ENCODE measurements around the gene HERC2.

The HERC2 gene

GRCh38 chr15:28094732-28095521 lies 227.1 kb downstream of the HERC2 start:
- no peak overlapping the region for H3K4me3 ChIP-seq (ENCODE audit: low read length)
- no peak overlapping the region for H2BK120ac ChIP-seq (ENCODE audit: low read depth, low read length)
- no peak overlapping the region for H2BK5ac ChIP-seq (ENCODE audit: low read length)
- H3K4ac ChIP-seq (ENCODE audit: low read depth, low read length): no peak overlapping the region
- H3K56ac ChIP-seq (ENCODE audit: low read length): peak overlapping the region; percentile 71
- H3K27me3 ChIP-seq (ENCODE audit: insufficient read depth, low read length, poor library complexity): peaks cover 24% of the 10 kb centered on the region
- H4K5ac ChIP-seq (ENCODE audit: low read length): no peak overlapping the region
- DNase-seq: peak; percentile 56
- peak overlapping the region; percentile 74 for H3K4me2 ChIP-seq (ENCODE audit: low read length)
- no peak overlapping the region for H4K8ac ChIP-seq (ENCODE audit: low read depth, low read length)
- H3K79me2 ChIP-seq (ENCODE audit: control insufficient read depth, insufficient read depth, low read length): no peaks in the 10 kb centered on the region
- H3K18ac ChIP-seq (ENCODE audit: low read length): no peak overlapping the region
- no peak overlapping the region for H2AK5ac ChIP-seq (ENCODE audit: low read length)
- no peak overlapping the region for H2BK15ac ChIP-seq (replicated peaks; ENCODE audit: low read depth)
- H3K23ac ChIP-seq (ENCODE audit: low read length): no peak overlapping the region
- WGBS (ENCODE audit: extremely low coverage, insufficient coverage, low lambda C conversion rate): no CpG with 5 or more reads among the region's 76 CpGs
- H3K36me3 ChIP-seq (ENCODE audit: control insufficient read depth, insufficient read depth, low read length): no peaks in the 10 kb centered on the region
- H3K9ac ChIP-seq (ENCODE audit: low read length): peak overlapping the region; percentile 20
- no peak overlapping the region for H3K27ac ChIP-seq (ENCODE audit: low read depth, low read length)
- no peaks in the 10 kb centered on the region for H3K79me1 ChIP-seq (ENCODE audit: low read length)
- peaks cover 2% of the 10 kb centered on the region for H3K4me1 ChIP-seq (ENCODE audit: control insufficient read depth, low read depth, low read length)

- Histone ChIP-seq H3K27ac (ENCODE audit: low read depth, low read length) (no peak overlapping the region), H3K79me2 (ENCODE audit: control insufficient read depth, insufficient read depth, low read length) (no peaks in the 10 kb centered on the region), H4K5ac (ENCODE audit: low read length) (no peak overlapping the region), H3K23ac (ENCODE audit: low read length) (no peak overlapping the region), H3K56ac (ENCODE audit: low read length) (no peak overlapping the region), H3K4me3 (ENCODE audit: low read length) (no peak overlapping the region), H3K4ac (ENCODE audit: low read depth, low read length) (no peak overlapping the region), H3K18ac (ENCODE audit: low read length) (no peak overlapping the region), H2AK5ac (ENCODE audit: low read length) (no peak overlapping the region), H2BK15ac (replicated peaks; ENCODE audit: low read depth) (no peak overlapping the region), H3K4me1 (ENCODE audit: control insufficient read depth, low read depth, low read length) (peaks cover 2% of the 10 kb centered on the region), H2BK120ac (ENCODE audit: low read depth, low read length) (no peak overlapping the region), H3K9ac (ENCODE audit: low read length) (no peak overlapping the region), H3K4me2 (ENCODE audit: low read length) (no peak overlapping the region), H3K27me3 (ENCODE audit: insufficient read depth, low read length, poor library complexity) (peaks cover 24% of the 10 kb centered on the region), H3K79me1 (ENCODE audit: low read length) (no peaks in the 10 kb centered on the region), H2BK5ac (ENCODE audit: low read length) (no peak overlapping the region), H4K8ac (ENCODE audit: low read depth, low read length) (no peak overlapping the region), H3K36me3 (ENCODE audit: control insufficient read depth, insufficient read depth, low read length) (no peaks in the 10 kb centered on the region)
- WGBS (ENCODE audit: extremely low coverage, insufficient coverage, low lambda C conversion rate): no CpG with 5 or more reads among the region's 20 CpGs
- DNase-seq: peak; percentile 37
These were observed 228.0 kb downstream of the HERC2 start for GRCh38 chr15:28093752-28094535.

- Histone ChIP-seq H2BK120ac (ENCODE audit: low read depth, low read length) (no peak overlapping the region), H3K4me3 (ENCODE audit: low read length) (no peak overlapping the region), H3K4ac (ENCODE audit: low read depth, low read length) (no peak overlapping the region), H3K9ac (ENCODE audit: low read length) (no peak overlapping the region), H4K5ac (ENCODE audit: low read length) (no peak overlapping the region), H3K79me1 (ENCODE audit: low read length) (no peaks in the 10 kb centered on the region), H3K23ac (ENCODE audit: low read length) (no peak overlapping the region), H3K36me3 (ENCODE audit: control insufficient read depth, insufficient read depth, low read length) (no peaks in the 10 kb centered on the region), H3K4me2 (ENCODE audit: low read length) (no peak overlapping the region), H3K18ac (ENCODE audit: low read length) (no peak overlapping the region), H3K79me2 (ENCODE audit: control insufficient read depth, insufficient read depth, low read length) (no peaks in the 10 kb centered on the region), H2AK5ac (ENCODE audit: low read length) (no peak overlapping the region), H3K27ac (ENCODE audit: low read depth, low read length) (no peak overlapping the region), H4K8ac (ENCODE audit: low read depth, low read length) (no peak overlapping the region), H2BK15ac (replicated peaks; ENCODE audit: low read depth) (no peak overlapping the region), H2BK5ac (ENCODE audit: low read length) (no peak overlapping the region), H3K4me1 (ENCODE audit: control insufficient read depth, low read depth, low read length) (no peaks in the 10 kb centered on the region), H3K56ac (ENCODE audit: low read length) (no peak overlapping the region), H3K27me3 (ENCODE audit: insufficient read depth, low read length, poor library complexity) (peaks cover 9% of the 10 kb centered on the region)
- WGBS (ENCODE audit: extremely low coverage, insufficient coverage, low lambda C conversion rate): no CpG with 5 or more reads among the region's 2 CpGs
- DNase-seq: no peak
These were observed 230.7 kb downstream of the HERC2 start for GRCh38 chr15:28091313-28091712.

- no peak overlapping the region for H4K8ac ChIP-seq (ENCODE audit: low read depth, low read length)
- H3K79me2 ChIP-seq (ENCODE audit: control insufficient read depth, insufficient read depth, low read length): no peaks in the 10 kb centered on the region
- H3K9ac ChIP-seq (ENCODE audit: low read length): no peak overlapping the region
- H3K18ac ChIP-seq (ENCODE audit: low read length): no peak overlapping the region
- H3K23ac ChIP-seq (ENCODE audit: low read length): no peak overlapping the region
- no CpG with 5 or more reads among the region's 2 CpGs for WGBS (ENCODE audit: extremely low coverage, insufficient coverage, low lambda C conversion rate)
- no peaks in the 10 kb centered on the region for H3K4me1 ChIP-seq (ENCODE audit: control insufficient read depth, low read depth, low read length)
- H2BK120ac ChIP-seq (ENCODE audit: low read depth, low read length): no peak overlapping the region
- no peaks in the 10 kb centered on the region for H3K79me1 ChIP-seq (ENCODE audit: low read length)
- peak; percentile 80 for DNase-seq
- H2AK5ac ChIP-seq (ENCODE audit: low read length): no peak overlapping the region
- no peak overlapping the region for H4K5ac ChIP-seq (ENCODE audit: low read length)
- no peak overlapping the region for H3K4ac ChIP-seq (ENCODE audit: low read depth, low read length)
- H3K36me3 ChIP-seq (ENCODE audit: control insufficient read depth, insufficient read depth, low read length): no peaks in the 10 kb centered on the region
- no peak overlapping the region for H3K56ac ChIP-seq (ENCODE audit: low read length)
- no peak overlapping the region for H2BK15ac ChIP-seq (replicated peaks; ENCODE audit: low read depth)
- H3K27ac ChIP-seq (ENCODE audit: low read depth, low read length): no peak overlapping the region
- H3K27me3 ChIP-seq (ENCODE audit: insufficient read depth, low read length, poor library complexity): no peaks in the 10 kb centered on the region
- no peak overlapping the region for H2BK5ac ChIP-seq (ENCODE audit: low read length)
- no peak overlapping the region for H3K4me3 ChIP-seq (ENCODE audit: low read length)
- no peak overlapping the region for H3K4me2 ChIP-seq (ENCODE audit: low read length)
These were observed 235.7 kb downstream of the HERC2 start for GRCh38 chr15:28086175-28086703.

- no peaks in the 10 kb centered on the region for H3K79me1 ChIP-seq (ENCODE audit: low read length)
- H2BK15ac ChIP-seq (replicated peaks; ENCODE audit: low read depth): no peak overlapping the region
- H3K4ac ChIP-seq (ENCODE audit: low read depth, low read length): no peak overlapping the region
- no peaks in the 10 kb centered on the region for H3K79me2 ChIP-seq (ENCODE audit: control insufficient read depth, insufficient read depth, low read length)
- H3K27ac ChIP-seq (ENCODE audit: low read depth, low read length): no peak overlapping the region
- no peak overlapping the region for H3K18ac ChIP-seq (ENCODE audit: low read length)
- H3K4me3 ChIP-seq (ENCODE audit: low read length): no peak overlapping the region
- H3K4me1 ChIP-seq (ENCODE audit: control insufficient read depth, low read depth, low read length): no peaks in the 10 kb centered on the region
- no peak for DNase-seq
- no peaks in the 10 kb centered on the region for H3K27me3 ChIP-seq (ENCODE audit: insufficient read depth, low read length, poor library complexity)
- no peak overlapping the region for H4K5ac ChIP-seq (ENCODE audit: low read length)
- H2BK120ac ChIP-seq (ENCODE audit: low read depth, low read length): no peak overlapping the region
- H3K9ac ChIP-seq (ENCODE audit: low read length): no peak overlapping the region
- no peak overlapping the region for H3K56ac ChIP-seq (ENCODE audit: low read length)
- H4K8ac ChIP-seq (ENCODE audit: low read depth, low read length): no peak overlapping the region
- H3K36me3 ChIP-seq (ENCODE audit: control insufficient read depth, insufficient read depth, low read length): no peaks in the 10 kb centered on the region
- no peak overlapping the region for H2BK5ac ChIP-seq (ENCODE audit: low read length)
- H3K4me2 ChIP-seq (ENCODE audit: low read length): no peak overlapping the region
- no CpG with 5 or more reads among the region's 4 CpGs for WGBS (ENCODE audit: extremely low coverage, insufficient coverage, low lambda C conversion rate)
- no peak overlapping the region for H3K23ac ChIP-seq (ENCODE audit: low read length)
- no peak overlapping the region for H2AK5ac ChIP-seq (ENCODE audit: low read length)
These were observed 236.3 kb downstream of the HERC2 start for GRCh38 chr15:28085489-28086174.
